HepG2 (cell line): Measurements from ENCODE around the gene PRRT1B. TPM values are rescaled to one million over a fixed set of nuclear protein-coding genes. Genes with fewer than 3 reads are reported as not detected.

Experiments used
- AKAP8 ChIP-seq: sonication (generic); formaldehyde crosslinking; IDR thresholded peaks from 2 replicates; pipeline ENCODE4 v1.5.1; 2020; ENCODE audit warnings: mild to moderate bottlenecking, missing genetic modification reagents
- ATF7-NPFF ChIP-seq: sonication (generic); formaldehyde crosslinking; IDR thresholded peaks from 2 replicates; pipeline ENCODE4 v1.8.1; 2023; ENCODE audit warnings: mild to moderate bottlenecking, low read depth, missing genetic modification reagents, moderate library complexity
- BHLHE40 ChIP-seq: IDR thresholded peaks from 2 replicates; pipeline ENCODE4 v1.6.1; 2011; ENCODE audit warnings: low read length, improper control_type of control experiment
- DPF2 ChIP-seq: sonication (generic); formaldehyde crosslinking; IDR thresholded peaks from 2 replicates; pipeline ENCODE4 v1.4.0; 2020; ENCODE audit warnings: mild to moderate bottlenecking, low read depth, missing genetic modification reagents, borderline replicate concordance
- HMG20A ChIP-seq: IDR thresholded peaks from 2 replicates; pipeline ENCODE4 v1.6.1; 2016; ENCODE audit warnings: borderline replicate concordance
- KLF12 ChIP-seq: sonication (generic); formaldehyde crosslinking; IDR thresholded peaks from 2 replicates; pipeline ENCODE4 v1.4.0; 2020; ENCODE audit warnings: missing genetic modification reagents, borderline replicate concordance
- NR2C2 ChIP-seq: sonication (generic); formaldehyde crosslinking; IDR thresholded peaks from 2 replicates; pipeline ENCODE4 v1.4.0; 2020; ENCODE audit warnings: missing genetic modification reagents, mild to moderate bottlenecking, moderate library complexity, borderline replicate concordance
- ONECUT2 ChIP-seq: sonication (generic); formaldehyde crosslinking; IDR thresholded peaks from 2 replicates; pipeline ENCODE4 v1.4.0; 2020; ENCODE audit warnings: missing genetic modification reagents
- RFXAP ChIP-seq: sonication (generic); formaldehyde crosslinking; IDR thresholded peaks from 2 replicates; pipeline ENCODE4 v1.4.0; 2020; ENCODE audit warnings: missing genetic modification reagents, borderline replicate concordance
- SALL2 ChIP-seq: sonication (generic); formaldehyde crosslinking; IDR thresholded peaks from 2 replicates; pipeline ENCODE4 v1.8.1; 2023; ENCODE audit warnings: mild to moderate bottlenecking, missing genetic modification reagents, inconsistent platforms
- STAT5B ChIP-seq: sonication (generic); formaldehyde crosslinking; IDR thresholded peaks from 2 replicates; pipeline ENCODE4 v1.4.0; 2020; ENCODE audit warnings: missing genetic modification reagents
- TBX2 ChIP-seq: sonication (generic); formaldehyde crosslinking; IDR thresholded peaks from 2 replicates; pipeline ENCODE4 v1.5.0; 2020; ENCODE audit warnings: missing genetic modification reagents, mild to moderate bottlenecking, borderline replicate concordance
- ZNF75D ChIP-seq: sonication (generic); formaldehyde crosslinking; IDR thresholded peaks from 2 replicates; pipeline ENCODE4 v1.8.1; 2023; ENCODE audit warnings: missing genetic modification reagents, mild to moderate bottlenecking, borderline replicate concordance
- polyA plus RNA-seq, 8 experiments: library from polyadenylated mRNA; depleted of rRNA in 3 of 8; stranded (reverse) in 7 of 8; unstranded in 1 of 8; fragments of >200 nt; fragmentation: Illumina TruSeq in 4 of 8; extraction: Trizol in 4 of 8; gene quantifications; 2 replicates each; pipeline versions ENCODE4 v1.2.1 to v1.2.3, GENCODE V29; 2011 to 2016; ENCODE audit warnings: low read depth in 4 of 8, missing spikeins in 1 of 8, mixed read lengths in 1 of 8; ENCODE audit not compliant: insufficient read depth in 1 of 8
- total RNA-seq, 5 experiments: library from RNA; depleted of rRNA; stranded (reverse); fragments of >200 nt; fragmentation: Illumina TruSeq; extraction: Trizol; gene quantifications; 2 replicates each; pipeline ENCODE4 v1.2.3, GENCODE V29; 2016; ENCODE audit warnings: low read depth in 1 of 5
- TF ChIP-seq, protein P1 (sequence below): sonication (generic); formaldehyde crosslinking; IDR thresholded peaks from 2 replicates; pipeline ENCODE4 v1.8.0; 2022; ENCODE audit warnings: mild to moderate bottlenecking, missing genetic modification reagents, moderate library complexity
- TF ChIP-seq, protein P2 (sequence below): IDR thresholded peaks from 2 replicates; pipeline ENCODE4 v1.4.0; 2020; ENCODE audit warnings: mild to moderate bottlenecking, missing genetic modification reagents
- TF ChIP-seq, protein P3 (sequence below): sonication (generic); formaldehyde crosslinking; IDR thresholded peaks from 2 replicates; pipeline ENCODE4 v1.8.0; 2022; ENCODE audit warnings: mild to moderate bottlenecking, missing genetic modification reagents, borderline replicate concordance
- TF ChIP-seq, protein P4 (sequence below): sonication (generic); formaldehyde crosslinking; IDR thresholded peaks from 2 replicates; pipeline ENCODE4 v1.4.0; 2020; ENCODE audit warnings: missing genetic modification reagents, borderline replicate concordance
- TF ChIP-seq, protein P5 (sequence below): sonication (generic); formaldehyde crosslinking; IDR thresholded peaks from 2 replicates; pipeline ENCODE4 v1.5.1; 2020; ENCODE audit warnings: mild to moderate bottlenecking, missing genetic modification reagents, moderate library complexity

PRRT1B gene
- total and polyA plus RNA-seq, 2 of the 13 experiments (the other 11 are each of a cell fraction or from before 2014, with no cell fraction given) = not detected

DNA sequence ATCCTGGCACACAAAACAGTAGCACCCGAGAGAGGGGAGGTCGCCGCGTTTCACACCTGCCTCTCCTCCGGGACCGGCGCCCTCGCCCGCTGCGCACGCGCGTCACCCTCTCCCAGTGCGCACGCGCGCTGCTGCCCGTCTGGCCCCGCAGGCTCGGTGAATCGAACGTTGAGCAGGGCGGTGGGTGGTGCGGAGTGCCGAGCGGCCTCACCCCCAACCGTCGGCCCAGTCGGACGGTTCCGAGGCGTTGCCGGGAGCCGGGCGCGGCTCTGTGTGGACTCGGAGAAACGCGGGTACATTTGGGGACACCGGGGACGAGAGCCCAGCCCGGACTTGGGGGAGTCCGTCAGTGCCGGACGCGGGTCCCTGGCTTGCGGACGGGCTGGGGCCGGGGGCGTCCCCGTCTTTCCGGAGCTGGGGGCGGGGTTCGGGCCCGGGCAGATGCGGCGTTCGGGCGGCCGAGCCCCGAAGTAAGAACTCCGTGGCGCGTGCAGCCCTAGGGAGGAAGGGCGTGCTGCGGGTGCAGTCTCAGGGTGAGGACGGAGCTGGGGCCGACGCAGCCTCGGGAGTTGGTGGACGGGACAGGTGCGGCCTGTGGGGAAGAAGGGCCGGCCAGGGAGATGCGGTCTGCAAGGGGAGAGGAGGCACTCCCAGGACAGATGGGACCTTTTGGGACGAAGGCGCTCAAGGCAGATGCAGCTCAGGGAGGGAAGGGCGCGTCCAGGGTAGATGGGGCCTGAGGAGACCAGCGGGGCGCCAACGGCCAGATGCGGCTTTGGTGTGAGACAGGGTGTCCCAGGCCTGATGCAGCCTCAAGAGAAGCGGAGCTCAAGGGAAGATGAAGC lies 42.3 kb upstream of the PRRT1B start, which contains the start of gene POMT1 (continued):
- TF ChIP-seq KLF12 = peak; percentile 70; the same call in 1 of the 2 replicates
- TF ChIP-seq, protein P1, sequence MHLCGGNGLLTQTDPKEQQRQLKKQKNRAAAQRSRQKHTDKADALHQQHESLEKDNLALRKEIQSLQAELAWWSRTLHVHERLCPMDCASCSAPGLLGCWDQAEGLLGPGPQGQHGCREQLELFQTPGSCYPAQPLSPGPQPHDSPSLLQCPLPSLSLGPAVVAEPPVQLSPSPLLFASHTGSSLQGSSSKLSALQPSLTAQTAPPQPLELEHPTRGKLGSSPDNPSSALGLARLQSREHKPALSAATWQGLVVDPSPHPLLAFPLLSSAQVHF = no peak
- no peak for TF ChIP-seq DPF2 (CRISPR knock-in tag)
- no peak for TF ChIP-seq STAT5B (CRISPR knock-in tag)
- TF ChIP-seq, protein P2, sequence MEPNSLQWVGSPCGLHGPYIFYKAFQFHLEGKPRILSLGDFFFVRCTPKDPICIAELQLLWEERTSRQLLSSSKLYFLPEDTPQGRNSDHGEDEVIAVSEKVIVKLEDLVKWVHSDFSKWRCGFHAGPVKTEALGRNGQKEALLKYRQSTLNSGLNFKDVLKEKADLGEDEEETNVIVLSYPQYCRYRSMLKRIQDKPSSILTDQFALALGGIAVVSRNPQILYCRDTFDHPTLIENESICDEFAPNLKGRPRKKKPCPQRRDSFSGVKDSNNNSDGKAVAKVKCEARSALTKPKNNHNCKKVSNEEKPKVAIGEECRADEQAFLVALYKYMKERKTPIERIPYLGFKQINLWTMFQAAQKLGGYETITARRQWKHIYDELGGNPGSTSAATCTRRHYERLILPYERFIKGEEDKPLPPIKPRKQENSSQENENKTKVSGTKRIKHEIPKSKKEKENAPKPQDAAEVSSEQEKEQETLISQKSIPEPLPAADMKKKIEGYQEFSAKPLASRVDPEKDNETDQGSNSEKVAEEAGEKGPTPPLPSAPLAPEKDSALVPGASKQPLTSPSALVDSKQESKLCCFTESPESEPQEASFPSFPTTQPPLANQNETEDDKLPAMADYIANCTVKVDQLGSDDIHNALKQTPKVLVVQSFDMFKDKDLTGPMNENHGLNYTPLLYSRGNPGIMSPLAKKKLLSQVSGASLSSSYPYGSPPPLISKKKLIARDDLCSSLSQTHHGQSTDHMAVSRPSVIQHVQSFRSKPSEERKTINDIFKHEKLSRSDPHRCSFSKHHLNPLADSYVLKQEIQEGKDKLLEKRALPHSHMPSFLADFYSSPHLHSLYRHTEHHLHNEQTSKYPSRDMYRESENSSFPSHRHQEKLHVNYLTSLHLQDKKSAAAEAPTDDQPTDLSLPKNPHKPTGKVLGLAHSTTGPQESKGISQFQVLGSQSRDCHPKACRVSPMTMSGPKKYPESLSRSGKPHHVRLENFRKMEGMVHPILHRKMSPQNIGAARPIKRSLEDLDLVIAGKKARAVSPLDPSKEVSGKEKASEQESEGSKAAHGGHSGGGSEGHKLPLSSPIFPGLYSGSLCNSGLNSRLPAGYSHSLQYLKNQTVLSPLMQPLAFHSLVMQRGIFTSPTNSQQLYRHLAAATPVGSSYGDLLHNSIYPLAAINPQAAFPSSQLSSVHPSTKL (CRISPR knock-in tag) = no peak
- TF ChIP-seq TBX2 = peak; percentile 13; the same call in 1 of the 2 replicates
- TF ChIP-seq NR2C2 = peak; percentile 75; the same call in 1 of the 2 replicates
- TF ChIP-seq, protein P3, sequence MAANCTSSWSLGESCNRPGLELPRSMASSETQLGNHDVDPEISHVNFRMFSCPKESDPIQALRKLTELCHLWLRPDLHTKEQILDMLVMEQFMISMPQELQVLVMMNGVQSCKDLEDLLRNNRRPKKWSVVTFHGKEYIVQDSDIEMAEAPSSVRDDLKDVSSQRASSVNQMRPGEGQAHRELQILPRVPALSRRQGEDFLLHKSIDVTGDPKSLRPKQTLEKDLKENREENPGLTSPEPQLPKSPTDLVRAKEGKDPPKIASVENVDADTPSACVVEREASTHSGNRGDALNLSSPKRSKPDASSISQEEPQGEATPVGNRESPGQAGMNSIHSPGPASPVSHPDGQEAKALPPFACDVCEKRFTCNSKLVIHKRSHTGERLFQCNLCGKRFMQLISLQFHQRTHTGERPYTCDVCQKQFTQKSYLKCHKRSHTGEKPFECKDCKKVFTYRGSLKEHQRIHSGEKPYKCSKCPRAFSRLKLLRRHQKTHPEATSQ (CRISPR knock-in tag) = no peak
- 0 out of 2 replicates have a peak, but pooled peaks have one; percentile 5 for TF ChIP-seq BHLHE40
- TF ChIP-seq AKAP8 (CRISPR knock-in tag) = peak; percentile 36; the same call in 1 of the 2 replicates
- TF ChIP-seq RFXAP (CRISPR knock-in tag) = no peak
- TF ChIP-seq ZNF75D = no peak
- TF ChIP-seq ONECUT2 (CRISPR knock-in tag) = no peak
- TF ChIP-seq ATF7-NPFF (CRISPR knock-in tag) = peak; percentile 91
- TF ChIP-seq, protein P4, sequence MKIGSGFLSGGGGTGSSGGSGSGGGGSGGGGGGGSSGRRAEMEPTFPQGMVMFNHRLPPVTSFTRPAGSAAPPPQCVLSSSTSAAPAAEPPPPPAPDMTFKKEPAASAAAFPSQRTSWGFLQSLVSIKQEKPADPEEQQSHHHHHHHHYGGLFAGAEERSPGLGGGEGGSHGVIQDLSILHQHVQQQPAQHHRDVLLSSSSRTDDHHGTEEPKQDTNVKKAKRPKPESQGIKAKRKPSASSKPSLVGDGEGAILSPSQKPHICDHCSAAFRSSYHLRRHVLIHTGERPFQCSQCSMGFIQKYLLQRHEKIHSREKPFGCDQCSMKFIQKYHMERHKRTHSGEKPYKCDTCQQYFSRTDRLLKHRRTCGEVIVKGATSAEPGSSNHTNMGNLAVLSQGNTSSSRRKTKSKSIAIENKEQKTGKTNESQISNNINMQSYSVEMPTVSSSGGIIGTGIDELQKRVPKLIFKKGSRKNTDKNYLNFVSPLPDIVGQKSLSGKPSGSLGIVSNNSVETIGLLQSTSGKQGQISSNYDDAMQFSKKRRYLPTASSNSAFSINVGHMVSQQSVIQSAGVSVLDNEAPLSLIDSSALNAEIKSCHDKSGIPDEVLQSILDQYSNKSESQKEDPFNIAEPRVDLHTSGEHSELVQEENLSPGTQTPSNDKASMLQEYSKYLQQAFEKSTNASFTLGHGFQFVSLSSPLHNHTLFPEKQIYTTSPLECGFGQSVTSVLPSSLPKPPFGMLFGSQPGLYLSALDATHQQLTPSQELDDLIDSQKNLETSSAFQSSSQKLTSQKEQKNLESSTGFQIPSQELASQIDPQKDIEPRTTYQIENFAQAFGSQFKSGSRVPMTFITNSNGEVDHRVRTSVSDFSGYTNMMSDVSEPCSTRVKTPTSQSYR (CRISPR knock-in tag) = peak; percentile 69
- peak; percentile 82 for TF ChIP-seq SALL2 (CRISPR knock-in tag)
- TF ChIP-seq HMG20A = no peak
- TF ChIP-seq, protein P5, sequence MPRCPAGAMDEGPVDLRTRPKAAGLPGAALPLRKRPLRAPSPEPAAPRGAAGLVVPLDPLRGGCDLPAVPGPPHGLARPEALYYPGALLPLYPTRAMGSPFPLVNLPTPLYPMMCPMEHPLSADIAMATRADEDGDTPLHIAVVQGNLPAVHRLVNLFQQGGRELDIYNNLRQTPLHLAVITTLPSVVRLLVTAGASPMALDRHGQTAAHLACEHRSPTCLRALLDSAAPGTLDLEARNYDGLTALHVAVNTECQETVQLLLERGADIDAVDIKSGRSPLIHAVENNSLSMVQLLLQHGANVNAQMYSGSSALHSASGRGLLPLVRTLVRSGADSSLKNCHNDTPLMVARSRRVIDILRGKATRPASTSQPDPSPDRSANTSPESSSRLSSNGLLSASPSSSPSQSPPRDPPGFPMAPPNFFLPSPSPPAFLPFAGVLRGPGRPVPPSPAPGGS = peak; percentile 71; the same call in 1 of the 2 replicates
